ENCODE data around the gene ZBTB16.

GRCh38 chr11:114047327-114047726 lies 12.2 kb upstream of the ZBTB16 start:
- TF ChIP-seq EZH2 (IDR thresholded peaks at IDR 0.05; ENCODE audit: low read depth, unreplicated experiment) (no peak), EZH2phosphoT487 (IDR thresholded peaks at IDR 0.05; ENCODE audit: unreplicated experiment) (no peak), POLR2AphosphoS5 (IDR thresholded peaks at IDR 0.05; ENCODE audit: low read depth) (no peak), NANOG (IDR thresholded peaks at IDR 0.05; ENCODE audit: borderline replicate concordance) (no peak), CREB1 (CRISPR knock-in tag; IDR thresholded peaks at IDR 0.05; ENCODE audit: low read depth) (no peak), JUNB (IDR thresholded peaks at IDR 0.05; ENCODE audit: unreplicated experiment) (no peak), ZNF331 (CRISPR knock-in tag; IDR thresholded peaks at IDR 0.05; ENCODE audit: low read depth) (no peak), ETS1 (IDR thresholded peaks at IDR 0.05) (no peak), ZNF114 (CRISPR knock-in tag; IDR thresholded peaks at IDR 0.05) (no peak), ZNF462 (CRISPR knock-in tag; IDR thresholded peaks at IDR 0.05) (no peak), STAT1 (IDR thresholded peaks at IDR 0.05; ENCODE audit: unreplicated experiment) (no peak)
- TF ChIP-seq, protein P1, sequence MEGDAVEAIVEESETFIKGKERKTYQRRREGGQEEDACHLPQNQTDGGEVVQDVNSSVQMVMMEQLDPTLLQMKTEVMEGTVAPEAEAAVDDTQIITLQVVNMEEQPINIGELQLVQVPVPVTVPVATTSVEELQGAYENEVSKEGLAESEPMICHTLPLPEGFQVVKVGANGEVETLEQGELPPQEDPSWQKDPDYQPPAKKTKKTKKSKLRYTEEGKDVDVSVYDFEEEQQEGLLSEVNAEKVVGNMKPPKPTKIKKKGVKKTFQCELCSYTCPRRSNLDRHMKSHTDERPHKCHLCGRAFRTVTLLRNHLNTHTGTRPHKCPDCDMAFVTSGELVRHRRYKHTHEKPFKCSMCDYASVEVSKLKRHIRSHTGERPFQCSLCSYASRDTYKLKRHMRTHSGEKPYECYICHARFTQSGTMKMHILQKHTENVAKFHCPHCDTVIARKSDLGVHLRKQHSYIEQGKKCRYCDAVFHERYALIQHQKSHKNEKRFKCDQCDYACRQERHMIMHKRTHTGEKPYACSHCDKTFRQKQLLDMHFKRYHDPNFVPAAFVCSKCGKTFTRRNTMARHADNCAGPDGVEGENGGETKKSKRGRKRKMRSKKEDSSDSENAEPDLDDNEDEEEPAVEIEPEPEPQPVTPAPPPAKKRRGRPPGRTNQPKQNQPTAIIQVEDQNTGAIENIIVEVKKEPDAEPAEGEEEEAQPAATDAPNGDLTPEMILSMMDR (conservative IDR thresholded peaks at IDR 0.05; ENCODE audit: low read depth in 2 of 2) = no peak
- TF ChIP-seq, protein P2, sequence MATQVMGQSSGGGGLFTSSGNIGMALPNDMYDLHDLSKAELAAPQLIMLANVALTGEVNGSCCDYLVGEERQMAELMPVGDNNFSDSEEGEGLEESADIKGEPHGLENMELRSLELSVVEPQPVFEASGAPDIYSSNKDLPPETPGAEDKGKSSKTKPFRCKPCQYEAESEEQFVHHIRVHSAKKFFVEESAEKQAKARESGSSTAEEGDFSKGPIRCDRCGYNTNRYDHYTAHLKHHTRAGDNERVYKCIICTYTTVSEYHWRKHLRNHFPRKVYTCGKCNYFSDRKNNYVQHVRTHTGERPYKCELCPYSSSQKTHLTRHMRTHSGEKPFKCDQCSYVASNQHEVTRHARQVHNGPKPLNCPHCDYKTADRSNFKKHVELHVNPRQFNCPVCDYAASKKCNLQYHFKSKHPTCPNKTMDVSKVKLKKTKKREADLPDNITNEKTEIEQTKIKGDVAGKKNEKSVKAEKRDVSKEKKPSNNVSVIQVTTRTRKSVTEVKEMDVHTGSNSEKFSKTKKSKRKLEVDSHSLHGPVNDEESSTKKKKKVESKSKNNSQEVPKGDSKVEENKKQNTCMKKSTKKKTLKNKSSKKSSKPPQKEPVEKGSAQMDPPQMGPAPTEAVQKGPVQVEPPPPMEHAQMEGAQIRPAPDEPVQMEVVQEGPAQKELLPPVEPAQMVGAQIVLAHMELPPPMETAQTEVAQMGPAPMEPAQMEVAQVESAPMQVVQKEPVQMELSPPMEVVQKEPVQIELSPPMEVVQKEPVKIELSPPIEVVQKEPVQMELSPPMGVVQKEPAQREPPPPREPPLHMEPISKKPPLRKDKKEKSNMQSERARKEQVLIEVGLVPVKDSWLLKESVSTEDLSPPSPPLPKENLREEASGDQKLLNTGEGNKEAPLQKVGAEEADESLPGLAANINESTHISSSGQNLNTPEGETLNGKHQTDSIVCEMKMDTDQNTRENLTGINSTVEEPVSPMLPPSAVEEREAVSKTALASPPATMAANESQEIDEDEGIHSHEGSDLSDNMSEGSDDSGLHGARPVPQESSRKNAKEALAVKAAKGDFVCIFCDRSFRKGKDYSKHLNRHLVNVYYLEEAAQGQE (IDR thresholded peaks at IDR 0.05; ENCODE audit: unreplicated experiment) = no peak

All from GM23338 (cell line).